ENCODE results near the gene MAP3K20.

The MAP3K20 gene

DNA sequence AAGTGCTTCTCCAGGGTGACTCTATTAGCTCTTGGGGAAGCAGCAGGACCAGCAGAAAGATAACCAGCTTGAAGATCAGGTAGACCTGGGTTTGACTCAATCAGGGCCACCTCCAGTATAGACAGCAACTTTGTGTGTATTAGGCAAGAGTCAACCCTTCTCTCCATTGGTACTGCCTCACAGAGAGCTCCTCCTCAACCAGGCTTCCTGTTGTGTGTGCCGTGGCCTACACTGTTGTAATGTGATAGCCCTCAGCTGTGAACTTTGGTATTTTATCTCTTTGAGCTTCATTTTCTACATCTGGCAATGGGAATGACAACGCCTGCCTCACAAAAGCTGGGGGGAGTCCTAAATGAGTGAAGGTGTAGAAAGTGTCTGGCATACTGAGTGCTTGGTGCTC, 17.0 kb upstream of the MAP3K20 start:
- intact Hi-C loops (cut with micrococcal nuclease), result no loop called here
- Mint-ChIP-seq H3K27me3 (peaks cover 5% of the 10 kb centered on the region), H3K9me3 (no peaks in the 10 kb centered on the region), H3K27ac (peak overlapping the region; percentile 70), H3K36me3 (ENCODE audit: low read depth) (no peaks in the 10 kb centered on the region), H3K4me1 (ENCODE audit: low read depth) (peaks cover 54% of the 10 kb centered on the region), H3K4me3 (no peak overlapping the region)

DNA sequence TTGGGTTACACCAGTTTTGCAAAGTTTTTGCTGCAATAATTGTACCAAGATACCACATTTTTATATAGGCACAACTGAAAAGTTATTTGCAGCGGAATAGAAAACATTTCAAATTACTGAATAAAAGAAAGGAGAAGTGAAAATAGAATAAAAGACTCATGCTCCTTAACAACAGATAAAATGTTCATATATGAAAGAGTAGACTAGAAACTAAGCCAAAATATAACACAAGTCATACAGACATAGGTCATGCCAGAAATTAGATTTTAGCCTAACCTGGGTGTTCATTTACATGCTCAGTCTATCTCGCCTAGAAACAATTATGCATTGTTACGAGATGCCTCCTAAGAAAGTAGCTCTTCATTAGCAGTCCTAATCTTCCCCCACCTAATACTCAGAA, 16.4 kb upstream of the MAP3K20 start:
- Mint-ChIP-seq H3K4me3 (no peak overlapping the region), H3K9me3 (no peaks in the 10 kb centered on the region), H3K4me1 (ENCODE audit: low read depth) (peaks cover 54% of the 10 kb centered on the region)

DNA sequence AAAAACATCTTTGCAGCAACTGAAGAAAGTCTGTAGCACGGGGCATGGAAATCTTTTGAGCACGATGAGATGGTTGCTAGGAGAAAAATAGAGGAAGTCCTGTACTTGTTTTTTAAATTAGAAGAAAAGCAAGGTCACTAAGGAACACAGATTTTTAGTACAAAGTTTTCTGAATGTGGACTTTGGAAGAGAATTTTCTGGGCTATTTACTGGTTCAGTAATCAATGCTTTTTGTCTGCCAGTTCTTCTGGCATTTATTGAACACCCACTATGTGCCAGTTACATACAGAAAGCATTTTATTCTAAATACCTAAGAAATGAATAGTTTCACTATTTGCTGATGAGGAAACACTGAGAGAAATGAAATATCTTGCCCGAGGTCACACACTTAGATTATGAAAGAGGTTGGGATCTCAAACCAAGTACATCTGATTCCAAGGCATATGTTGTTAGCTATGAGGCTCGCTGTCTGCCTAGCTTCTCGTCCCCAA, 15.6 kb upstream of the MAP3K20 start:
- Mint-ChIP-seq H3K9me3 (no peaks in the 10 kb centered on the region), H3K4me3 (peak overlapping the region; percentile 13), H3K36me3 (ENCODE audit: low read depth) (no peaks in the 10 kb centered on the region), H3K27me3 (peaks cover 5% of the 10 kb centered on the region), H3K27ac (peak overlapping the region; percentile 70), H3K4me1 (ENCODE audit: low read depth) (peaks cover 54% of the 10 kb centered on the region)
- intact Hi-C loops (cut with micrococcal nuclease), result no loop called here

More for the DNA sequence above, 16.4 kb upstream of the MAP3K20 start:
- Mint-ChIP-seq H3K27me3 (peaks cover 5% of the 10 kb centered on the region), H3K36me3 (ENCODE audit: low read depth) (no peaks in the 10 kb centered on the region), H3K27ac (peak overlapping the region; percentile 70)
- intact Hi-C loops (cut with micrococcal nuclease), result no loop called here

DNA sequence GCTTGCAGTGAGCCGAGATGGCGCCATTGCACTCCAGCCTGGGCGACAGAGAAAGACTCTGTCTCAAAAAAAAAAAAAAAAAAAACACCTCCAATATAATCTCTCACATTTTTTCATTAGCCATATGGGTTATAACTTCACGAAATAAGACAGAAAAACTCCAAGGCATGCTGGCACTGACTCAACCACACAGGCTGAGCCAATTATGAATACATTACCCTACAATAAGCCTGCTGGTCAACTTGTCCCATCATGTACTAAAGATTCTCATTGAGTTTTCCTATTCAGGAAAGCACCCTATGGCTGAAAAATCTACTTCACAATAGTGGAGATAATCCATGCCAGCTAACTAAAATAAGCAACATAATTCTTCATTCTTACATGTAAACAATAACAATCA, 12.8 kb upstream of the MAP3K20 start:
- no peak overlapping the region for H3K4me3 Mint-ChIP-seq
- no peaks in the 10 kb centered on the region for H3K27me3 Mint-ChIP-seq
- no peaks in the 10 kb centered on the region for H3K36me3 Mint-ChIP-seq (ENCODE audit: low read depth)
- H3K4me1 Mint-ChIP-seq (ENCODE audit: low read depth), result peaks cover 29% of the 10 kb centered on the region
- no peak overlapping the region for H3K27ac Mint-ChIP-seq
- intact Hi-C loops (cut with micrococcal nuclease), result no loop called here
- H3K9me3 Mint-ChIP-seq, result no peaks in the 10 kb centered on the region

DNA sequence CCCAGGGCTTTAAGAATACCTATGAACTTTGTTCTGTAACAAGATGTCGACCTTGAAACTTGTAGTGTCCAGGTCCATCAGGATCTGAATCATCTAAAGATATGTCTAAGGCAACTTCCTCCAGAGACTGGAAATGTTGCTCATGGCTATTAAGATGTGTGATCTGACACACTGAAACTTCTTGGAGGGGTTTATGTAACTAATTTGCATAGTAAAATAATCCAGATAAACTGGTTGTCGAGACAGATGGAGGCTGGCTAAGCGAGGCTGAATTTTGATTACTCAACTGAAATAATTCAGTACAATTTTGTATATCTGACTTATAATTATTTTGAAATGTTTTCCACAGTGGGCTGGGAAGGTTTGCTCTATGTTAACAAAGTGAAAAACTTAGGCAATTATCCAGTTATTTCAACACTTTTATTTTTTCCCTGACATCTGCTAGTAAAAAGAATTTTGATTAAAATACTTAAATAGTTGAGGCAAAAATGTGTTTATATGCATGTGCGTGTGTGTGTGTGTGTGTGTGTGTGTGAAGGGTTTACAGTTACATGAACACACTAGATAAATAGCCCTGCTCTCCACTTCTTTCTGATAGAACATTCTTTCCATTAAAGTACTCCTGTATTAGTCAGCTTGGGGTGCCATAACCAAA, 11.4 kb upstream of the MAP3K20 start:
- H3K27me3 Mint-ChIP-seq, result no peaks in the 10 kb centered on the region
- no peak overlapping the region for H3K27ac Mint-ChIP-seq
- H3K4me3 Mint-ChIP-seq, result no peak overlapping the region
- no peaks in the 10 kb centered on the region for H3K9me3 Mint-ChIP-seq
- intact Hi-C loops (cut with micrococcal nuclease), result no loop called here
- H3K36me3 Mint-ChIP-seq (ENCODE audit: low read depth), result no peaks in the 10 kb centered on the region
- H3K4me1 Mint-ChIP-seq (ENCODE audit: low read depth), result peaks cover 15% of the 10 kb centered on the region

DNA sequence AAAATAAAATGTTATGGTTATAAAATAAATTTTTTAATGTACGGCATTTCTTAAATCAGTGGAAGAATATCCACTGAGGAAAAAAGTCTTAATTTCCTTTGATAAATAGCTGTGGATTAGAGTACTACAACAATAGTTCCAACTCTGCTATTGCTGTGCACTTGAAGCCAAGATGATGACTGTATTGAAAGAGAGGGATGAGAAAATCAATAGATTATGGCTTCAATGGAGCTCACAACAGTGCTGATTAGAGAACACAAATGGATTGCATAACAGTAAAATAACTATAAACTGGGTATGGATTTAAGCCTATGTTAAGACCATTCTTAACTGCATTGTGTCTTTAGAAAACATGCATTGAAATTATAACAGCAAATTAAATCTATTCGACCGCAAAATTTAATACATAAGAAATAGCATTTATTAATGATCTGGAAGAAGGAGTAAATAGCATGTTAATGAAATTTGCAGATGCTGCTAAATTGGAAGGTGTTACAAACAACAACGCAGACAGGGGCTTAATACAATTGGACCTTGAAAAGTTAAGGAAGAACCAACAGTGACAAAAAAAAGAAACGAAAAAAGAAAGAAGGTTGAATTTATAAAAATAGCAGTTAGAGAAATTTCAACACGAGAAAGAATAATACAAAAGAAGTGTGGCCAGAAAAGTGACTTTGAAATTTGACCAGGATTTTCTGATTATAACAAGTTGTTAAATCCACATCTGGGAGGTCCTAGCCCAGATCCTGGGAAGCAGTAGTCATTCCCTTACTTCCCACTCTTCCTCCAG, 8.6 kb upstream of the MAP3K20 start:
- Mint-ChIP-seq H3K9me3 (no peaks in the 10 kb centered on the region), H3K27ac (no peak overlapping the region), H3K36me3 (ENCODE audit: low read depth) (no peaks in the 10 kb centered on the region), H3K4me3 (no peak overlapping the region), H3K4me1 (ENCODE audit: low read depth) (no peaks in the 10 kb centered on the region), H3K27me3 (peaks cover 6% of the 10 kb centered on the region)
- intact Hi-C loops (cut with micrococcal nuclease), result no loop called here

DNA sequence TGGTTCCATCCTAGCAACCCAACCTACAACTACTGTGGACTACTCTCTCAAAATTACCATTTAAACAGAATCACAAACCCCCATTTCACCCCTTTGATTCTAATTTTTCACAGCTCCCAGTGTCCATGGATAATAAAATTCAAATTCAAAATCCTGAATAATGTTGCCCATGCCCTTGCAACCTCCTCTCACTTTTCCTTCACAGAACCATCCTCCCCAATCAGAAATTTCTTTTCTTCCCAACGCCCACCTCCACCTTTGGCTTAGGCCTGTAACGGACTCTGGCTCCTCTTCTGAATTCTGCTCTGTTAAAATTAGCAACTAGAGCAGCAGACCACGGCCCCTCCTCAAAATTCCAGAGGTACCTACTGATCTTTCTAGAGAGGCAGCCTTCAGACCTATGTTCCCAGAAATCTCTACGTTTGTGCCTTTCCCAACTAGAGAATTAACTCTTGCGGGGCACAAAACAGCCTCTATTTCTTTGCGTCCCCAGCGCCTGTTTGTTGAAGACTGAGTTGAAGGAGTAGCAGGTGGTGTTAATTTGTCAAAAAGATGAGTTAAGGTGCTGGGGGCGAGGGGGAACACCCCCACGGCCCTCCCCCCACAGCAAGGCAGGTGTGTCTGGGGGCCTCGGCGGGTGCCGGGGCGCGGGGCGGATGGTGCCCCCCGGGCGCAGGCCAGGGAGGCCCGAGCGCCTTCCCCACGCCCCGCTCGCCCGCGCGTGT, 428 bp upstream of the MAP3K20 start:
- no peaks in the 10 kb centered on the region for H3K9me3 Mint-ChIP-seq
- peaks cover 7% of the 10 kb centered on the region for H3K27me3 Mint-ChIP-seq
- peaks cover 8% of the 10 kb centered on the region for H3K36me3 Mint-ChIP-seq (ENCODE audit: low read depth)
- peaks cover 24% of the 10 kb centered on the region for H3K4me1 Mint-ChIP-seq (ENCODE audit: low read depth)
- H3K27ac Mint-ChIP-seq, result peak overlapping the region; percentile 90
- intact Hi-C loops (cut with micrococcal nuclease), result loop anchor here (5.0 kb wide), 2 partner anchors 33 to 137 kb away; no protein-coding TSS in a partner anchor
- H3K4me3 Mint-ChIP-seq, result peak overlapping the region; percentile 86

DNA sequence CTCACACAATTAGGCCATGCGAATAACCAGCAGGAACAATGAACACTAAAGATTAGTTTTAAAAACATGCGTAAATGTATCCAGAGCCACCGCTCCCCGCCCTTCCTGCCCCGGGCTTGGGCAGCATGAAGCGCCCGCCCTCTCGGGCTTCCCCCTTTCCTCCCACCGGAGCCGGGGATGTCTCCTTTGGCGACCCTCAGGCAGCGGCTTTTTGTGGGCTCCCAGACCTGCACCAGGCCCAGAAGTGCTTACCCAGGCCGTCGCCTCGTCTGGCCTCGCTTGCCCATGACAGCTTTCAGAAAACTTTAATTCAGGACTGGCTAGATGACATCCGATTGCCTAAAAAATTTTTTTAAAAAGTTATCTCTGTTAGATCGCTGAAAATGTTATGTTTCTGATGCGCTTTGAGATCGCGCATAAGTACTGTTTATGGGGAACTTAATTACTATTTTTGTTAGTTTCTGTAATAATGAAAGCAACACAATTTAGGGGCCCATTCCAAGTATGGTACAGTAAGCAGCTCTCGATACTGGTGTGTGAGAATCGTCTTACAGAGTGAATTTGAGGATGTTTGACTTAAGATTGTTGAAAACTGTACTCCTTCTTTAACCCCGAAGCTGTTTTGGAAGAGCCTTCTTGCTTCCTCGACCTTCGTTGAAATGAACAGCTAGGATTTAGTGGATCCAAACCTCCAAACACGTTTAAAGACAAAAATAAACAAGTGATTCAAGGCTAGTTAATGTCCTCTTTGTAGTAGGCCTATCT, 1.1 kb downstream of the MAP3K20 start:
- Mint-ChIP-seq H3K4me1 (ENCODE audit: low read depth) (peaks cover 24% of the 10 kb centered on the region), H3K4me3 (peak overlapping the region; percentile 86)
- intact Hi-C loops (cut with micrococcal nuclease), result loop anchor here (5.0 kb wide), 2 partner anchors 34 to 136 kb away; no protein-coding TSS in a partner anchor

DNA sequence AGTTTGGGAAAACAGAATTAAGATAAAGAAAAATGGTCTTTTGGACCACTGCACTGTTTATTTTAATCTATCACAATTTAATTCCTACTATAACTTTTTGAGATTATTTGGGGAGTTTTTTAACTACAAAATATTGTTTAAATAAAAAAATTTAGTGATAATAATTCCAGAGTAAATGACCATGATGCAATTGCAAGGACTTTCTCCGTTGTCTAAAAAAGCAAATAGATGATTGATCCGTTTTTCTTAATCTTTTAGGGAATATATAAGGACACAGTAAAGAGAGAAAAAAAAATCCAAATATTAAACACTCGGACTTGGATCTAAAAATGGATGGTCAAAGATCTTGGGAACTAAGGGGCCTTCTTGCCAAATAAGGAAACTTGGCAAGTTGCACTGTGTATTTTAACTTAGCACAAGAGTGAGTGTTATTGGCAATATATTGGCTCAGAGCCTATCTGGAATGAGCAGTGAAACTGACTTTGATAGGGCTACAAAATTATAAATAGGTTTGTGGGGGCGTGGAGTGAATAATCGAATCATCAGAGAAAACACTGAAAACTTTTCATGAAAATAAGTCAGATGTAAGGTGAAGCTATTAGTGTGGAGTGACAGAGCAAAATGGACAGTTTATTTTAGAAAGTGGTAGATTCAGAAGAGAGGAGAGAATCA, 2.0 kb downstream of the MAP3K20 start:
- no peaks in the 10 kb centered on the region for H3K9me3 Mint-ChIP-seq
- H3K4me3 Mint-ChIP-seq, result peak overlapping the region; percentile 86
- peaks cover 31% of the 10 kb centered on the region for H3K4me1 Mint-ChIP-seq (ENCODE audit: low read depth)
- intact Hi-C loops (cut with micrococcal nuclease), result loop anchor here (5.0 kb wide), 2 partner anchors 35 to 135 kb away; no protein-coding TSS in a partner anchor
- peaks cover 4% of the 10 kb centered on the region for H3K27me3 Mint-ChIP-seq
- peak overlapping the region; percentile 50 for H3K27ac Mint-ChIP-seq
- peaks cover 23% of the 10 kb centered on the region for H3K36me3 Mint-ChIP-seq (ENCODE audit: low read depth)

More for the DNA sequence above, 1.1 kb downstream of the MAP3K20 start:
- peaks cover 4% of the 10 kb centered on the region for H3K27me3 Mint-ChIP-seq
- peak overlapping the region; percentile 90 for H3K27ac Mint-ChIP-seq
- H3K9me3 Mint-ChIP-seq, result no peaks in the 10 kb centered on the region
- peaks cover 14% of the 10 kb centered on the region for H3K36me3 Mint-ChIP-seq (ENCODE audit: low read depth)

DNA sequence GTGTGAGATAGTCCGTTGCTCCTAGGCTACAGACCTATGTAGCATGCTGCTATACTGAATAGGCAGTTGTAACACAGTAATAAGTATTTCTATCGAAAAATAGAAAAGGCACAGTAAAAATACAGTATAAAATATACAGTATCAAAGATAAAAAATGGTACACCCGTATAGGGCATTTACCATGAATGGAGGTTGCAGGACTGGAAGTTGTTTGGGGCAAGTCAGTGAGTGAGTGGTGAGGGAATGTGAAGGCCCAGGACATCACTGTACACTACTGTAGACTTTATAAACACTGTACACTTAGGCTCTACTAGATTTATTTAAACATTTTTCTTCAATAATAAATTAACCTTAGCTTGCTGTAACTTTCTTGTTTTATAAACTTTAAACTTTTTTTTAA, 3.5 kb downstream of the MAP3K20 start:
- no peak overlapping the region for H3K4me3 Mint-ChIP-seq
- H3K36me3 Mint-ChIP-seq (ENCODE audit: low read depth), result peaks cover 26% of the 10 kb centered on the region
- peaks cover 33% of the 10 kb centered on the region for H3K4me1 Mint-ChIP-seq (ENCODE audit: low read depth)
- no peak overlapping the region for H3K27ac Mint-ChIP-seq
- H3K27me3 Mint-ChIP-seq, result peaks cover 4% of the 10 kb centered on the region
- H3K9me3 Mint-ChIP-seq, result no peaks in the 10 kb centered on the region
- intact Hi-C loops (cut with micrococcal nuclease), result loop anchor here (5.0 kb wide), 2 partner anchors 37 to 133 kb away; no protein-coding TSS in a partner anchor

DNA sequence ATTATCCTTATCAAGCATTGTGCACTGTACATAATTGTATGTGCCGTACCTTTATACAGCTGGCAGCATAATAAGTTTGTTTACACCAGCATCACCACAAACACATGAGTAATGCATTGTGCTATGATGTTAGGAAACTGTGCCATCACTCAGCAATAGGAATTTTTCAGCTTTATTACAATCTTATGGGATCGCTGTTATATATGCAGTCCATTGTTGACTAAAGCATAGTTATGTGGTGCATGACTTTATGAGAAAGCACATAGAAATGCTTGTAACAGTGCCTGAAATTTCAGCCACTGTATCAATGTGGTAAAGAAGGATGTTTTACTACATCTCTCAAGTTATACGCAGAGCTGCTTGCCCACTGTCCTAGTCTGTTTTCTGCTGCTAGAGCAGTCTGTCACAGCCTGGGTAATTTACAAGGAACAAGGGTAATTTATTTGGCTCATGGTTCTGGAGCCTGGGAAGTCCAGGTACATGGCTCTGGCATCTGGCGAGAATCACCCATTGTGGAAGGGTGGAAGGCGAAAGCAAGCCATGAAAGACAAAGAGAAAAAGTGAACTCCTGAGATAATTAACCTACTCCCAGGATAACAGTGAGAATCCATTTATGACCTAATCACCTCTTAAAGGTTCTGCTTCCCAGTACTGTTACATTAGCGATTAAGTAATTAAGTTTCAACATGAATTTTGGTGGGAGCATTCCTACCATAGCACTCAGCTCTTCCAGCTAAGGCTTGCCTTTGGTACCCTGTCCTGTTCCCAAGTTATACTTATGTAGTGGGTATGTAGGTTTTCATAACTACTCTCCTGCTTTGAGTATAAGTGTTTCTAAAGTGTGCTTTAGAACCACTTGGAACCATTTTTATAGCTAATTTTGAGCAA, 4.6 kb downstream of the MAP3K20 start:
- intact Hi-C loops (cut with micrococcal nuclease), result loop anchor here (5.0 to 10.0 kb wide), 3 partner anchors 38 to 132 kb away; no protein-coding TSS in a partner anchor
- Mint-ChIP-seq H3K27me3 (peaks cover under 1% of the 10 kb centered on the region), H3K9me3 (no peaks in the 10 kb centered on the region), H3K27ac (peak overlapping the region; percentile 20), H3K4me3 (no peak overlapping the region), H3K4me1 (ENCODE audit: low read depth) (peaks cover 23% of the 10 kb centered on the region), H3K36me3 (ENCODE audit: low read depth) (peaks cover 26% of the 10 kb centered on the region)
